Astrocyte (in vitro differentiated cells and primary cell): Measurements from ENCODE around the gene EPC2.

Experiments
- CTCF ChIP-seq: IDR thresholded peaks from 2 replicates; pipeline ENCODE4 v1.5.1; 2011; ENCODE audit warnings: low read depth, mild to moderate bottlenecking, inconsistent platforms, low read length, moderate library complexity; ENCODE audit not compliant: insufficient read depth
- EZH2 ChIP-seq: IDR thresholded peaks from 2 replicates; pipeline ENCODE4 v1.6.1; 2012; ENCODE audit warnings: mild to moderate bottlenecking, low read length, inconsistent platforms; ENCODE audit not compliant: insufficient read depth

- TF ChIP-seq CTCF: no peak
- TF ChIP-seq EZH2: no peak
Observed at GRCh38 chr2:148701039-148701438, 56.5 kb downstream of the EPC2 start.
